GM12801 (cell line): ENCODE data around the gene TOLLIP.

Experiments used
- CTCF ChIP-seq: IDR thresholded peaks from one replicate; pipeline ENCODE4 v1.5.1; 2011; ENCODE audit warnings: control low read depth; ENCODE audit not compliant: insufficient read length; ENCODE audit errors: extremely low read depth

TOLLIP gene

GRCh38 chr11:1230456-1231395 is 78.7 kb downstream of the TOLLIP start:
- TF ChIP-seq CTCF: no peak

- no peak for TF ChIP-seq CTCF
Observed at GRCh38 chr11:1230121-1230455, 79.3 kb downstream of the TOLLIP start.

GRCh38 chr11:1229471-1230120 is 79.8 kb downstream of the TOLLIP start:
- TF ChIP-seq CTCF: no peak

GRCh38 chr11:1228921-1229451 is 80.4 kb downstream of the TOLLIP start:
- no peak for TF ChIP-seq CTCF

- TF ChIP-seq CTCF: no peak
Observed at GRCh38 chr11:1228101-1228821, 81.2 kb downstream of the TOLLIP start.

- no peak for TF ChIP-seq CTCF
Observed at GRCh38 chr11:1227551-1228100, 81.8 kb downstream of the TOLLIP start.
